ENCODE data around the gene GPX8.

DNA sequence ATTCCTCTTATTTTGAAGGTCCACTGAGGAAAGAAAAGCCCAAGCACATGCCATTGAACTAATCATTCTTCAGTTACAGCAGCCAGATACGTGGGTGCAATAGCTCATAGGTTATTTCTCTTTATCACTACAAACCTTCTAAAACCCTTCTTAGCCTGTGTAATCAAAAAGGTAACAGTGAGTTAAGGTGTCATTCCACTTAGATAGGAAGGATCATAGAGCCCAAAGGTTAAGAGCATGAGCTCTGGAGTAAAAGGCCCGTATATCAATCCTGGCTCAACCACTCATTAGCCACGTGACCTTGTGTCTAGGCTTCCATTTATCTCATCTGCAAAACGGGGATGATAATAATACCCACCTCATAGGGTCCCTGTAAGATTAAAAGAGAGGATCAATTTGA, 2.7 kb downstream of the GPX8 start:
- TF ChIP-seq RFX5 (IDR thresholded peaks at IDR 0.05; ENCODE audit: low read depth, low read length) (no peak), POLR2A (IDR thresholded peaks at IDR 0.05; ENCODE audit: low read depth, low read length) (no peak), NFE2L2 (IDR thresholded peaks at IDR 0.05; ENCODE audit: low read depth, low read length) (no peak), MXI1 (IDR thresholded peaks at IDR 0.05; ENCODE audit: borderline replicate concordance, low read depth, low read length) (no peak), RAD21 (IDR thresholded peaks at IDR 0.05; ENCODE audit: low read length) (no peak), BHLHE40 (IDR thresholded peaks at IDR 0.05; ENCODE audit: low read depth, low read length) (no peak), CHD1 (IDR thresholded peaks at IDR 0.05; ENCODE audit: low read depth, low read length) (no peak), MAFK (IDR thresholded peaks at IDR 0.05; ENCODE audit: low read depth, low read length) (no peak), RCOR1 (IDR thresholded peaks at IDR 0.05; ENCODE audit: insufficient replicate concordance, low read length) (no peak), MAZ (IDR thresholded peaks at IDR 0.05; ENCODE audit: borderline replicate concordance, low read depth, low read length) (no peak), SMC3 (IDR thresholded peaks at IDR 0.05; ENCODE audit: low read depth, low read length) (no peak)
- TF ChIP-seq, protein P1, sequence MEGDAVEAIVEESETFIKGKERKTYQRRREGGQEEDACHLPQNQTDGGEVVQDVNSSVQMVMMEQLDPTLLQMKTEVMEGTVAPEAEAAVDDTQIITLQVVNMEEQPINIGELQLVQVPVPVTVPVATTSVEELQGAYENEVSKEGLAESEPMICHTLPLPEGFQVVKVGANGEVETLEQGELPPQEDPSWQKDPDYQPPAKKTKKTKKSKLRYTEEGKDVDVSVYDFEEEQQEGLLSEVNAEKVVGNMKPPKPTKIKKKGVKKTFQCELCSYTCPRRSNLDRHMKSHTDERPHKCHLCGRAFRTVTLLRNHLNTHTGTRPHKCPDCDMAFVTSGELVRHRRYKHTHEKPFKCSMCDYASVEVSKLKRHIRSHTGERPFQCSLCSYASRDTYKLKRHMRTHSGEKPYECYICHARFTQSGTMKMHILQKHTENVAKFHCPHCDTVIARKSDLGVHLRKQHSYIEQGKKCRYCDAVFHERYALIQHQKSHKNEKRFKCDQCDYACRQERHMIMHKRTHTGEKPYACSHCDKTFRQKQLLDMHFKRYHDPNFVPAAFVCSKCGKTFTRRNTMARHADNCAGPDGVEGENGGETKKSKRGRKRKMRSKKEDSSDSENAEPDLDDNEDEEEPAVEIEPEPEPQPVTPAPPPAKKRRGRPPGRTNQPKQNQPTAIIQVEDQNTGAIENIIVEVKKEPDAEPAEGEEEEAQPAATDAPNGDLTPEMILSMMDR (conservative IDR thresholded peaks at IDR 0.05; ENCODE audit: low read depth, low read length): no peak
- TF ChIP-seq, protein P2, sequence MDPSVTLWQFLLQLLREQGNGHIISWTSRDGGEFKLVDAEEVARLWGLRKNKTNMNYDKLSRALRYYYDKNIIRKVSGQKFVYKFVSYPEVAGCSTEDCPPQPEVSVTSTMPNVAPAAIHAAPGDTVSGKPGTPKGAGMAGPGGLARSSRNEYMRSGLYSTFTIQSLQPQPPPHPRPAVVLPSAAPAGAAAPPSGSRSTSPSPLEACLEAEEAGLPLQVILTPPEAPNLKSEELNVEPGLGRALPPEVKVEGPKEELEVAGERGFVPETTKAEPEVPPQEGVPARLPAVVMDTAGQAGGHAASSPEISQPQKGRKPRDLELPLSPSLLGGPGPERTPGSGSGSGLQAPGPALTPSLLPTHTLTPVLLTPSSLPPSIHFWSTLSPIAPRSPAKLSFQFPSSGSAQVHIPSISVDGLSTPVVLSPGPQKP (IDR thresholded peaks at IDR 0.05; ENCODE audit: borderline replicate concordance, low read depth, low read length): no peak
- TF ChIP-seq, protein P3, sequence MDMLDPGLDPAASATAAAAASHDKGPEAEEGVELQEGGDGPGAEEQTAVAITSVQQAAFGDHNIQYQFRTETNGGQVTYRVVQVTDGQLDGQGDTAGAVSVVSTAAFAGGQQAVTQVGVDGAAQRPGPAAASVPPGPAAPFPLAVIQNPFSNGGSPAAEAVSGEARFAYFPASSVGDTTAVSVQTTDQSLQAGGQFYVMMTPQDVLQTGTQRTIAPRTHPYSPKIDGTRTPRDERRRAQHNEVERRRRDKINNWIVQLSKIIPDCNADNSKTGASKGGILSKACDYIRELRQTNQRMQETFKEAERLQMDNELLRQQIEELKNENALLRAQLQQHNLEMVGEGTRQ (IDR thresholded peaks at IDR 0.05; ENCODE audit: low read depth, low read length): no peak

Data from IMR-90 (cell line).